ENCODE results near the gene CCDC81.

CCDC81 gene

DNA sequence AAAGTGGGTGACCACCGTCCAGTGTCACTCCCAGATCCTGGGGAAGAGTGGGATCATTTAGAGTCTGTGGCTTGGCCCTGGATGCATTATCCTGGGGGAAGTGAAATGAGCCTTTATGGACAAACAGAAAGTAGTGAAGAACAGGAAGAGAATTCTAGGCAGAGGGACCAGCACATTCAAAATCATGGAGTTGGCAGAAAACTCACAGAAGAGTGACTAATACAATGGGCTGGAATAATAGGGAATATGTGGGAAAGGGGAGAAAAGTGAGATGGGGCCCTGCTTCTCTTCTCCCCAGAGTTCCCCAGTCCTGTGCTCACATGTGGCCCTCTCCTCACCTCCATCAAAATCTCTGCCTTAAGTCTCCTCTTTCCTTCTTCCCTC is 84.3 kb downstream of the CCDC81 start:
- Histone ChIP-seq H2AFZ (ENCODE audit: low read depth, low read length) (no peak overlapping the region), H3K4me1 (ENCODE audit: low read length) (no peaks in the 10 kb centered on the region), H3K4me2 (ENCODE audit: low read length) (no peak overlapping the region), H3K27me3 (ENCODE audit: low read depth, low read length) (no peaks in the 10 kb centered on the region), H3K79me2 (ENCODE audit: low read length) (no peaks in the 10 kb centered on the region), H3K9ac (ENCODE audit: low read length) (no peak overlapping the region), H3K36me3 (replicated peaks; ENCODE audit: low read depth, low read length) (no peaks in the 10 kb centered on the region), H3K9me3 (ENCODE audit: insufficient read depth, low read length) (no peaks in the 10 kb centered on the region), H3K27ac (ENCODE audit: low read length) (no peak overlapping the region), H4K20me1 (ENCODE audit: insufficient read depth, low read length) (no peaks in the 10 kb centered on the region), H3K4me3 (ENCODE audit: low read length) (no peak overlapping the region)
- TF ChIP-seq CTCF (IDR thresholded peaks at IDR 0.05; ENCODE audit: low read depth, low read length) (no peak), EZH2phosphoT487 (IDR thresholded peaks at IDR 0.05; ENCODE audit: low read depth) (no peak)

DNA sequence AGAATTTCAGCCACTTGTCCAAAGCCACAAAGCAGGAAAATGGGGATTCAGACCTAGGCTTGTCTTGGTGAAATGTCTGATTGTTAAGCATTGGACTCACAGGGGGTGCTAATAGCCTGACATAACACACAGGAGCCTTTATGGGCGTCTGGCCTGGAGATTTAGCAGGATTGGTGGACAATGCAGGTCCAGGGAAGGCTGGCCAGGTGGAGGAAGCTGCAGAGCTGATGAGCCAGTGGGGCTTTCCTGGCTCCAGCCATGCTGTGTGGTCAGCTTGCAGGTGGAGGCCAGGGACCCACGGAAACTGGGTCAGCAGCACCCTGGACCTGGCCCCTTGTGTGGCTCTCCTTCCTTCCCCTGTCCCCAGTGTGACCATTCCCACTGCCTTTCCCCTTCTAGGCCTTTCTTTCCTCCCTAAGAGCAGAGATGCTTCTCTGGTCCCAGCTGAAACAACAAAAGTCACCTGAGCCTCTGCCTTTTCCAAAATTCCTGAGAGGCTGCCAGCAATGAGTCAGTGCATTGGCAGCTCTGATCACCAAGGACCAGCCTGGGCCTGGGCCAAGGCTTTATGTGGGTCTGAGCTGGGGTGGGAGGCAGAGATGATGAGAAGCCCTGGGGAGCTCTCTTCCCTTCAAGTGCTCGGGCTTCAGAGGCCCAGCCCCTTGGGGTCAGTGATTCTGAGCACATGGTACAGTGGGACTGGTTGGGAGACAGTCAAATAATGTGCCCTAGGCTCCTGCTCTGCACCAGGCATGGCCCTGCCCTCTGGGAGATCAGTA is 85.2 kb downstream of the CCDC81 start:
- no peaks in the 10 kb centered on the region for H3K9me3 ChIP-seq (ENCODE audit: insufficient read depth, low read length)
- no peak overlapping the region for H3K4me2 ChIP-seq (ENCODE audit: low read length)
- no peaks in the 10 kb centered on the region for H3K4me1 ChIP-seq (ENCODE audit: low read length)
- no peaks in the 10 kb centered on the region for H3K27me3 ChIP-seq (ENCODE audit: low read depth, low read length)
- TF ChIP-seq EZH2phosphoT487 (IDR thresholded peaks at IDR 0.05; ENCODE audit: low read depth), result no peak
- TF ChIP-seq CTCF (IDR thresholded peaks at IDR 0.05; ENCODE audit: low read depth, low read length), result no peak
- H3K4me3 ChIP-seq (ENCODE audit: low read length), result no peak overlapping the region
- no peak overlapping the region for H3K9ac ChIP-seq (ENCODE audit: low read length)
- no peaks in the 10 kb centered on the region for H3K79me2 ChIP-seq (ENCODE audit: low read length)
- no peaks in the 10 kb centered on the region for H3K36me3 ChIP-seq (replicated peaks; ENCODE audit: low read depth, low read length)
- H4K20me1 ChIP-seq (ENCODE audit: insufficient read depth, low read length), result no peaks in the 10 kb centered on the region
- H2AFZ ChIP-seq (ENCODE audit: low read depth, low read length), result no peak overlapping the region
- H3K27ac ChIP-seq (ENCODE audit: low read length), result no peak overlapping the region

DNA sequence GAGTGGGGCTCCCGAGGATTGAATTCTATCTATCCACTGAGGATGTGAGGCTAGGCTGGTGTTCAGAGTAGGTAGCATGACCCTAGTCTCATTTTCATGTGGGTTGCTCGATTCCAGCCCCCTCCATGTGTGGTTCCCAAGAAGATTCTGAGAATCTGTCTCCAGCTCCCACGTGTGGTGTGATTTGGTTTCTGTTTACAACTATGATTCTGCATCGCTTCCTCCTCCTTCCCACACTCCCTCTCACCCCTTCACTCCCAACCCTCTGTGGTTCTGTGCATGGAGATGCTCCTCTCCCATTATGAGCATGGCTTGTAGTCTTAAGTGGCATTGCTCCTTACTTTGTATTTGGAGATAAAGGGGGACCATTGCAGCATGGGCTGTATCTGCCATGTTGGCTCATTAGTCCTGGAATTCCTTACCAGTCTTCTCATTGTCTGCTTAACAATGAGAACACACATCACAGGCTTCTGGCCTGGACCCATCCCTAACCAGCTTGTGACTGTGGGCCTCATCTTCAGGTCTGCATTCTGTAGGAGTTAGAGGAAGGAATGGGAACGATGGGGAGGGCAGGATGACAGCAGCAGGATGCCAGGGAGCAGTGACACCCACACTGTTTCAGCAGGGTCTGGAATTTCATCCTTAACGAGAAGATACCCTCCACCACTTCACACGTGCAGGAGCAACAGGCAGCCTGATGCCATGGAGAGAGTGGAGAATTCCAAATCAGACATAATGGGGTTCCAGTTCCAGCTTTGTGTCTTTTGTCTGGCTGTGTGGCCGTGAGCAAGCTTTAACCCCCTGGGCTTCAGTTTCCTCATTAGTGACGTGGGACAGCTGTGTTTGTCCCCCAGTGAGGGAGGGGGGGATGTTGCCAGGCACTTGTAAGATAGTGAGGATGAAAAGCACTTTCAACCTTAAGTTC is 86.0 kb downstream of the CCDC81 start:
- Histone ChIP-seq H3K9ac (ENCODE audit: low read length) (no peak overlapping the region), H3K4me1 (ENCODE audit: low read length) (no peaks in the 10 kb centered on the region), H3K36me3 (replicated peaks; ENCODE audit: low read depth, low read length) (no peaks in the 10 kb centered on the region), H3K4me2 (ENCODE audit: low read length) (no peak overlapping the region), H3K9me3 (ENCODE audit: insufficient read depth, low read length) (no peaks in the 10 kb centered on the region), H3K27me3 (ENCODE audit: low read depth, low read length) (no peaks in the 10 kb centered on the region), H2AFZ (ENCODE audit: low read depth, low read length) (no peak overlapping the region), H3K79me2 (ENCODE audit: low read length) (no peaks in the 10 kb centered on the region), H4K20me1 (ENCODE audit: insufficient read depth, low read length) (no peaks in the 10 kb centered on the region), H3K27ac (ENCODE audit: low read length) (no peak overlapping the region), H3K4me3 (ENCODE audit: low read length) (no peak overlapping the region)
- TF ChIP-seq EZH2phosphoT487 (IDR thresholded peaks at IDR 0.05; ENCODE audit: low read depth), result no peak
- TF ChIP-seq CTCF (IDR thresholded peaks at IDR 0.05; ENCODE audit: low read depth, low read length), result no peak

GRCh38 chr11:86461892-86462291 is 87.2 kb downstream of the CCDC81 start:
- Histone ChIP-seq H3K4me3 (ENCODE audit: low read length) (no peak overlapping the region), H3K4me1 (ENCODE audit: low read length) (no peaks in the 10 kb centered on the region), H3K27me3 (ENCODE audit: low read depth, low read length) (no peaks in the 10 kb centered on the region), H3K27ac (ENCODE audit: low read length) (no peak overlapping the region), H3K36me3 (replicated peaks; ENCODE audit: low read depth, low read length) (no peaks in the 10 kb centered on the region), H4K20me1 (ENCODE audit: insufficient read depth, low read length) (no peaks in the 10 kb centered on the region), H3K9me3 (ENCODE audit: insufficient read depth, low read length) (no peaks in the 10 kb centered on the region), H2AFZ (ENCODE audit: low read depth, low read length) (no peak overlapping the region), H3K4me2 (ENCODE audit: low read length) (no peak overlapping the region), H3K9ac (ENCODE audit: low read length) (no peak overlapping the region), H3K79me2 (ENCODE audit: low read length) (no peaks in the 10 kb centered on the region)
- no peak for TF ChIP-seq EZH2phosphoT487 (IDR thresholded peaks at IDR 0.05; ENCODE audit: low read depth)
- TF ChIP-seq CTCF (IDR thresholded peaks at IDR 0.05; ENCODE audit: low read depth, low read length), result no peak

Measured in OCI-LY3 (cell line).